ENCODE data around the gene OR51M1.

The OR51M1 gene

GRCh38 chr11:5366856-5367255 lies 16.8 kb upstream of the OR51M1 start:
- no peak overlapping the region for H3K27ac ChIP-seq
- TF ChIP-seq CTCF (conservative IDR thresholded peaks at IDR 0.05): no peak

GRCh38 chr11:5367448-5368074 lies 16.1 kb upstream of the OR51M1 start:
- no peak for TF ChIP-seq CTCF (conservative IDR thresholded peaks at IDR 0.05)
- no peak overlapping the region for H3K27ac ChIP-seq

- no peak overlapping the region for H3K27ac ChIP-seq
- no peak for TF ChIP-seq CTCF (conservative IDR thresholded peaks at IDR 0.05)
Observed at GRCh38 chr11:5368502-5369043, 15.0 kb upstream of the OR51M1 start.

- no peak overlapping the region for H3K27ac ChIP-seq
- TF ChIP-seq CTCF (conservative IDR thresholded peaks at IDR 0.05): no peak
Observed at GRCh38 chr11:5369789-5370188, 13.8 kb upstream of the OR51M1 start.

- TF ChIP-seq CTCF (conservative IDR thresholded peaks at IDR 0.05): peak; percentile 84
- H3K27ac ChIP-seq: no peak overlapping the region
Observed at GRCh38 chr11:5380740-5381342, 2.8 kb upstream of the OR51M1 start.

GRCh38 chr11:5384335-5384734 lies 723 bp downstream of the OR51M1 start:
- no peak for TF ChIP-seq CTCF (conservative IDR thresholded peaks at IDR 0.05)
- H3K27ac ChIP-seq: no peak overlapping the region

GRCh38 chr11:5390210-5390609 lies 6.6 kb downstream of the OR51M1 start:
- H3K27ac ChIP-seq: no peak overlapping the region
- TF ChIP-seq CTCF (conservative IDR thresholded peaks at IDR 0.05): no peak
